ENCODE measurements around the gene MMP11. TPM values are rescaled to one million over a fixed set of nuclear protein-coding genes. Genes with fewer than 3 reads are reported as not detected.

The MMP11 gene
- 2.9 and 3.3 TPM in 2 replicates for total RNA-seq

GRCh38 chr22:23772649-23773473, at the start of gene MMP11:
Gene MMP11, plus strand, starts transcription at chr22:23772849. Its CDS starts 22 bp downstream, at chr22:23772871.

DNA sequence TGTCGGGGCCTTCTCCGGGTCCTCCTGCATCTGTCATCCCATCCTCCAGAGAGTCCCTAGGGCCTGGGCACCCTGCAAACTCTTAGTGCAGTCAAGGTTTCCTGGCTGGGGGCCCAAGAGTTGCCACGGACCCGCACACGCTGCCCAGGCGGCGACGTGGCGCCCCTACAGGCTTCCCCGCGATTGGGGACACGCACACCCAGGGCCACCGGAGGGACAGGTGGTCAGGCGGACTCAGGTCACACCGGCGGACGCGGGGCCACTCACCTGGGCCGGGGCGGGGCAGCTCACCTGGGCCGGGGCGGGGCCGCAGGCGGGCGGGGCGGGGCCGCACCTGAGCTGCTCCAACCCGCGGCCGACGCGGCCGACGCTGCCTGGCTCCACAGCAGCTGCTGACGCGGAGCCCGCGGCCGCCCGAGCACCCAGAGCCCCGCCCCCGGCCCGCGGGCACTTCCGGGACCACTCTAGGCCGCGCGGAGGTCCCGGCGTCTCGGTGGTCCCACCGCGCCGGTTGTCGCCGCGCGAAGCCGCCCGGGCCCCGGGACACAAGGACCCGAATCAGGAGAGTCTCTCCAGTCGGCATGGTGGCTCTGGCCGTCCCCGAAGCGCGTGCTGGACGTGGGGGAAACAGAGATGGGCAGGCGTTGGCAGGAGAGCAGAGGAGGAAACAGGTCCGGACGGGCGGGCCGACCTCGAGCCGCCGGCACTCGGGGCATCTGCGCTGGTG, 21.8 kb upstream of the MMP11 start, which contains the start of gene ZNF70:
TSS of gene ZNF70 (minus strand) at position 399 of the 727 bp plus-strand sequence. CDS start 5,972 bp downstream, outside the sequence.

DNA sequence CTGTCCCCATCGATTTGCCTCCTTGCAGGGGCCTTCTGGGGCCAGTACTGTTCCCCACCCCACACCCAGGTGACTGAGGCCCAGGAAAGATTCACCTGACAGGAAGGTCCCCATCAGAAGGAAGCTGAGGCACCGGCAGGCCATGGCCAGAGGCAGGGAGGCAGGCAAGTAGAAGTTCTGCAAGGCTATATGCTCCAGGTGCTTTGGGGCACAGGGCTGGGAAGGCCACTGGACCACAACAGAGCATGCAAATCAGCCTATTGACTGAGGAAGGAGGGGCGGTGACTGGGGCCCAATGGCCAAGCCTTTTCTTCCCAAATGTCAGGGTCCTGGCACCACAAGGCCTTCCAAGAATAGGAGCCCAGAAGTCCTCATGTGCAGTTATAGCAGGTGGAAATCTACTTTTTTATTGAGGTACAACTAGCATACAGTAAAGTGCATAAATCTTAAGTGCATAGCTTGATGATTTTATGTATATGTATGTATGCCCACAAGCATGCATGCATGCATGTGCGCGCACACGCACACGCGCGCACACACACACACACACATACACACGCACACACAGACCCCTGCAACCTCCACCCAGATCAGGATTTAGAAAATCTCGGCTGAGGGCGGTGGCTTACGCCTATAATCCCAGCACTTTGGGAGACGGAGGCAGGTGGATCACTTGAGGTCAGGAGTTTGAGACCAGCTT, 18.3 kb upstream of the MMP11 start, which contains the start of gene VPREB3:
TSS of gene VPREB3 (minus strand) at position 206 of the 700 bp plus-strand sequence. CDS start at position 144, 62 bp downstream.

GRCh38 chr22:23762842-23763578, 9.6 kb upstream of the MMP11 start, which contains the start of gene C22orf15:
Gene C22orf15, plus strand, starts transcription at chr22:23762990. Its CDS starts 317 bp downstream, at chr22:23763307.

GRCh38 chr22:23767673-23768548, 4.7 kb upstream of the MMP11 start, which contains the start of gene CHCHD10:
Gene CHCHD10, minus strand, starts transcription at chr22:23767972. Its CDS starts 98 bp downstream, at chr22:23767874.

GRCh38 chr22:23786752-23787599, 14.3 kb downstream of the MMP11 start, which contains the start of gene SMARCB1:
Gene SMARCB1, plus strand, starts transcription at chr22:23786966. Its CDS starts 204 bp downstream, at chr22:23787170.

Other genes starting within 250 kb of the MMP11 start
- not detected in 2 replicates for gene IGLL1, start 192.6 kb upstream of the MMP11 start, total RNA-seq
- under 0.01 TPM in 1 of 2 replicates, not detected in the other for gene DRICH1, start 140.5 kb upstream of the MMP11 start, total RNA-seq
- not detected in 2 replicates for gene RGL4, start 81.8 kb upstream of the MMP11 start, total RNA-seq
- 3.3 and 4.9 TPM in 2 replicates for gene ZNF70, start 21.7 kb upstream of the MMP11 start, total RNA-seq
- not detected in 2 replicates for gene VPREB3, start 18.4 kb upstream of the MMP11 start, total RNA-seq
- gene C22orf15, start 9.9 kb upstream of the MMP11 start, total RNA-seq: not detected in 2 replicates
- gene CHCHD10, start 4.9 kb upstream of the MMP11 start, total RNA-seq: 1.1 and 10.9 TPM in 2 replicates
- gene SMARCB1, start 14.1 kb downstream of the MMP11 start, total RNA-seq: 53.0 and 58.8 TPM in 2 replicates
- 0.37 and 1.6 TPM in 2 replicates for gene DERL3, start 66.2 kb downstream of the MMP11 start, total RNA-seq
- 6.2 and 6.3 TPM in 2 replicates for gene SLC2A11, start 85.0 kb downstream of the MMP11 start, total RNA-seq
- 204 and 431 TPM in 2 replicates for gene MIF, start 121.5 kb downstream of the MMP11 start, total RNA-seq
- gene GSTT2B, start 188.3 kb downstream of the MMP11 start, total RNA-seq: 0.39 and 8.5 TPM in 2 replicates
- gene DDTL, start 194.0 kb downstream of the MMP11 start, total RNA-seq: 3.7 TPM in 2 replicates
- 99.7 and 132 TPM in 2 replicates for gene DDT, start 201.6 kb downstream of the MMP11 start, total RNA-seq
- 0.73 TPM in 1 of 2 replicates, not detected in the other for gene GSTT2, start 207.3 kb downstream of the MMP11 start, total RNA-seq
- gene GSTT4, start 232.6 kb downstream of the MMP11 start, total RNA-seq: not detected in 2 replicates
- 55.5 and 63.1 TPM in 2 replicates for gene CABIN1, start 238.5 kb downstream of the MMP11 start, total RNA-seq

Measured in subcutaneous preadipocyte (primary cell).